CD4-positive, alpha-beta T cell treated with Interleukin-15 for 4 hours (primary cell): ENCODE results near the gene PIK3R3.
"Not testable (repeated sequence)": the region's sequence is repeated elsewhere in the genome, so short reads cannot be mapped to it uniquely, and the experiment has no call there.

Source experiments
- DNase-seq: peaks from one replicate; pipeline ENCODE4 v3.0.0-alpha.2; 2020; ENCODE audit warnings: low spot score

PIK3R3 gene

DNA sequence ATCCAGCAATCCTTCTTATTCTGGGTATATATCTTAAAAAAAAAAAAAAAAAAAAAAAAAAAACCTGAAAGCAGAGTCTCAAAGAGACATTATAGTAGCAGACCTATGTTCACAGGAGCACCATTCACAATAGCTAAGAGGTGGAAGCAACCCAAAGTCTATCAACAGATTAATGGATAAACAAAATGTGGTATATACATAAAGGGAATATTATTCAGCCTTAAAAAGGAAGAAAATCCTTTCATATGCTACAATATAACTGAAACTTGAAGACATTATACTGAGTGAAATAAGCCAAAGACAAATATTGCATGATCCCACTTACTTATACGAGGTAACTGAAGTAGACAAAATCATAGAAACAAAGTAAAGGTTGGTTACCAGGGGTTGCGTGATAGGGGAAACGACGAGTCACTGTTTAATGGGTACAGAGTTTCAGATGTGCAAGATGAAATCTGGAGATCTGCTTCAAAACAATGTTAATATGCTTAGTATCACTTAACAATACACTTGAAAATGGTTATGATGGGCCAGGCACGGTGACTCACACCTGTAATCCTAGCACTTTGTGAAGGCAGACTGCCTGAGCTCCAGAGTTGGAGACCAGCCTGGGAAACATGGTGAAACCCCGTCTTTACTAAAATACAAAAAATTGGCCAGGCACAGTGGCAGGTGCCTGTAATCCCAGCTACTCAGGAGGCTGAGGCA lies 29.5 kb downstream of the PIK3R3 start:
- no peak for DNase-seq

DNA sequence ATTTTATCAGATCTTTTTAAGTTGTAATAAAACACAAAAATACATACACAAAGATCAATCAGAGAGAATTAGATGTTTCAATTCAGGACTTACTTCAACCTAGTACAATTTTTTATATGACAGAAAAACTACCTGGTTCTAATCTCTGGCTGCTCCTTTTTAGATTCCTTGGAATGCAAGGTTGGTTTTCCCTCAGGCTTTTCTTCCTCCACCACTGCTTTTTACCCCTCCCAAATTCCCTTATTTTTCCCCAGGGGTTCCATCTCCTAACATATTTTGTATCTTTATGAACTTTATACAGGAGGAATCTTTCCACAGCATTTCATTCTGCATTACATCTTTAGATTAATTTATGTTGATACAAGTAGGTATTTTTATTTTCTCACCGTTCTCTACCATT lies 33.2 kb downstream of the PIK3R3 start:
- DNase-seq, result no peak

GRCh38 chr1:46098027-46098712 lies 34.3 kb downstream of the PIK3R3 start:
- DNase-seq, result no peak

DNA sequence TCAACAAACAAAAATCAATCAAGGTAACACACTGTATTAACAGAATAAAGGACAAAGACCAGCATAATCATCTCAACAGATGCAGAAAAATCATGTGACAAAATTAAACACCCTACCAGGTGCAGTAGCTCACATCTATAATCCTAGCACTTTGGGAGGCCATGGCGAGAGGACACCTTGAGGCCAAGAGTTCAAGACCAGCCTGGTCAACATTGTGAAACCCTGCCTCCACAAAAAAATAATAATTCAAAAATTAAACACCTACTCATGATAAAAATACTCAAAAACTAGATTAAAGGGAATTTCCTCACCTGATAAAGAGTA lies 35.3 kb downstream of the PIK3R3 start:
- DNase-seq, result no peak

- DNase-seq, result no peak
Measured at GRCh38 chr1:46096269-46097148, 35.9 kb downstream of the PIK3R3 start.

DNA sequence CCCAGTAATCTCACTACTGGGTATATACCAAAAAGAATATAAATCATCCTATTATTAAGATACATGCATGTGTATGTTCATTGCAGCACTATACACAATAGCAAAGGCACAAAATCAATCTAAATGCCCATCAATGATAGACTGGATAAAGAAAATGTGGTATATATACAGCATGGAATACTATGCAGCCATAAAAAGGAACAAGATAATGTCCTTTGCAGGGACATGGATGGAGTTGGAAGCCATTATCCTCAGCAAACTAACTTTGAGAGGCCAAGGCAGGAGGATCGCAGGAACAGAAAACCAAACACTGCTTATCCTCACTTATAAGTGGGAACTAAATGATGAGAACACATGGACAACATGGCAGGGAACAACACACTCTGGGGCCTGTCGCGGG lies 37.3 kb downstream of the PIK3R3 start:
- DNase-seq, result not testable (repeated sequence)

DNA sequence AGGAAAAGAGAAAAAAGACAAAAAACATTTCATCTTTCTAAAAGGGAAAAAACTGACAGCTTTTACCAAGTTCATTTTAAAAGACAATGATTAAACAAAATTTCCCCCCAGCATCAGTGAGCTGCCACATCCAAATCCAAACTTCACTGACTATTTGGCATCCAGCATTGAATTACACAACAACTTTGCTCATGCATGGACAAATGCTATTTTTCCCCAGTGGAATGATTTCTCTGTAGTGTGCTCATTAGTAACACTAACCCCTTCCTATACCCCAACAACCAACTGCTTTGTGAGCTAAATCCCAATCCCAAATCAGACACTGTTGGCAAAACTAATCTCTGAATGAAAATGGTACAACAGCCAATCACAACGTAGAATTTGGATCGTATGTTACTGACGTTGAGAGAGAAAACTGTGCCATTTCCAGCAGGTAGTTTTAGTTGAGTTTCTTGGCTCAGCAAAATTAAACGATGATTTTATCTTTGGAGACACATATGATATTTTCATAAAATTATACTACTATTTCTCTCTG lies 37.9 kb downstream of the PIK3R3 start:
- no peak for DNase-seq

GRCh38 chr1:46093832-46094231 lies 38.6 kb downstream of the PIK3R3 start:
- DNase-seq, result not testable (repeated sequence)

GRCh38 chr1:46087891-46088290 lies 44.5 kb downstream of the PIK3R3 start:
- no peak for DNase-seq

GRCh38 chr1:46086576-46086975 lies 45.9 kb downstream of the PIK3R3 start:
- no peak for DNase-seq

- no peak for DNase-seq
Measured at GRCh38 chr1:46084553-46085451, 47.6 kb downstream of the PIK3R3 start.

DNA sequence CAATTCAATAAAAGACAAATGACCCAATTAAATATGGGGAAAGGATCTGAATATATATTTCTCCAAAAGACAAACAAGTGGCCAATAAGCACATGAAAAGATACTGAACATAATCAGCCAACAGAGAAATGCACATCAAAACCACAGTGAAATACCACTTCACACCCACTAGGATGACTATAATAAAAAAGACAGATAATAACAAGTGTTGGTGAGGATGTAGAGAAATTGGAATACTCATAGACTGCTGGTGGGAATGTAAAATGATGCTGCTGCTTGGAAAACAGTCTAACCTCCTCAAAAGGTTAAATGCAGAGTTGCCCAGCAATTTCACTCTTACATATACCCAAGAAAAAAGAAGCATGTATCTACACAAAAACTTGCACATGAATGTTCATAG lies 48.9 kb downstream of the PIK3R3 start:
- DNase-seq, result no peak

- DNase-seq, result no peak
Measured at GRCh38 chr1:46081619-46082018, 50.8 kb downstream of the PIK3R3 start.

- DNase-seq, result no peak
Measured at GRCh38 chr1:46081206-46081605, 51.2 kb downstream of the PIK3R3 start.

DNA sequence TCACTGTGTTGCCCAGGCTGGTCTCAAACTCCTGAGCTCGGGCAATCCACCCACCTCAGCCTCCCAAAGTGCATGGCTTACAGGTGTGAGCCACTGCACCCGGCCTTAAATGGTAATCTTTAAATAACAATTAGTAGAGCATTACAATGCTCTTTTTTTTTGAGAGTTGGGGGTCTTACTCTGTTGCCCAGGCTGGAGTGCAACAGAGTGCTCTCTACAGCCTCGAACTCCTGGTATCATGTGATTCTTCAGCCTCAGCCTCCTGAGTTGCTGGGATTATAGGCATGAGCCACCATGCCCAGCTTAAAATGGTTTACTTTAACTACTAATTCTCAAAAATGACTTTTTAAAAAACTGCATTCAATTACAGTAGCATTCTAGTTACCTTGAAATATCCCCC lies 52.2 kb downstream of the PIK3R3 start:
- no peak for DNase-seq

DNA sequence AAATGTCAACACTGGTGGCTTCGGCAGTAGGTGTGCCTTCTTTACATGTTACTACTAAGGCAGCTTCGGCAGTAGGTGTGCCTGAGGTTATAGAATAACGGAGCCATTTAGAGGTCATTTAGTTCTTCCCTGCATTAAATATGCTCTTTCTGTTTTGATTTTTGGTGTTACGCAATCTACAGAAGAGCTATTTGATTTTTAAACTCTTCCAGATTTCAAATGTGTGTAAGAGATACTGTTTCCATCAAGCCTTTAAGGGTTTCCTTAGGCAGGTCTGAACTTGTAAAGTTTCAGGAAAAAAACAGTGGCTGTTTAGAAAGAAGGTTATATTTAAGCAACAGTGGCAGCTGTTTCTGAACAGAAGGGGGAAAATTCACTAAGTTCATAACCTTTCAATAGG lies 54.8 kb downstream of the PIK3R3 start:
- no peak for DNase-seq

DNA sequence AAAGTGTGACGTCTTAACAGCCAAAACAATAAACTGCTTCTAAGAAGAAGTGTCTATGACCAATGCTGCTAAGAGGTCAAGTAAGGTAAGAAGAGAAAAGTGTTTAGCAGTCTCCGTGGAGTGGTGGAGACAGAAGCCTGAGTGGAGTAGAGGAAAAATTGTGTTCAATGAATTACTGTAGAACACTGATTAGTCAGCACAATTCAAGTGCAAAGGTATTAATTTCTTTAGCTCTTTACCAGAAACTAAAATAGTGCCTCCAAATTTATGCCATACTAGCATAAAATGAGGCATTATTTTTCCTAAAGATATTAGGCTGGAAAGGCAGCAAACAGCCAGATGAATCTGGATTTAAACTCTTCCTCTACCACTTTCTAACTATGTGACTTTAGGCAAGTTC lies 56.1 kb downstream of the PIK3R3 start:
- no peak for DNase-seq

DNA sequence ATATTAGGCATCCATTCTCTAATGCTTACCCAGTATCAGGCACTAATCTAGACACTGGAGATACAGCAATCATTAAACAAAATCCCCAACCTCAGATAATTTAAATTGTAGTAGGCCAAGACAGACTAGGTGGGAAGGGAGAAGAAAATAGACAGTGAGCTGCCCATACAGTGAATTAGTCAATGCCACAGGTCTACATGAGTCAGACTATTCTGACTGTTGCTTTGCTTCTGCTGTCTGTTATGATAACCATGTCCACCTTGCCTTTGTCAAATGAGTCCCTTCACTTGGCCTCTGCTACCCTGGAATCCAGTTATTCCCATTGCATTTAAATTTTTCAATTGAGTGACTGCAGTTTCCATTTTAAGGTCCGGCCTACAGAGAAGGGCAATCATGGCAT lies 59.5 kb downstream of the PIK3R3 start:
- DNase-seq, result no peak

DNA sequence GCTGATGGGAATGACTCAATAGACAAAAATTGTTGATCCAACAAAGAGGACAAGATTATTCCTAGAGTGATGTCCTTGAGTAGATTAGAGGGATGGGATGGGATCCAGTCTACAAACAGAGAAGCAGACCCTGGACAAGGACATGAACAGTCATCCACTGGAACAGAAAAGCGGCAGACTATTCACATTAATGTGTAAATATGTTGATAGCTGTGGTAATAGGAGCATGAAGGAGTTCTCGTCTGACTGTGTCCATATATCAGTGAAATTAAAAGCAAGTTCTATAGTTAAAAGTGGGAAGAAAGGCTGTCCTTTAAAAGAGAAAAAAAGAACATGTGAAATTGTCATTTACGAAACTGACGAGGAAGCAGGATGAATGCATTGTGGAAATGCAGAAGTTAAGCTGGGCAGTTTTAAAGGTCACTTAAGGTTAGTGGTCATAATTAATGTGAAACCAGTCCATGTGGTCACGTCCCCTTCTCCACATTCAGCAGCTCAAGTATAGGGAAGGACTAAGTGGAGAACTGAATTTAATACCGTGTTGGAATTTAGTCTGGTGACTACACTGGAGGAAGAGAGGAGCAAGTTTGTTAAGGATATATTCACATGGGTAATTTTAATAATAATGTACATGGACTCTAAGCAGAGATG lies 62.1 kb downstream of the PIK3R3 start:
- DNase-seq, result no peak

GRCh38 chr1:46068525-46068924 lies 63.9 kb downstream of the PIK3R3 start:
- no peak for DNase-seq

GRCh38 chr1:46067652-46068051 lies 64.8 kb downstream of the PIK3R3 start:
- DNase-seq, result no peak
